Gastrocnemius medialis (tissue), 4 donors: ENCODE measurements around the gene ITPKB. TPM values are rescaled to one million over a fixed set of nuclear protein-coding genes. Genes with fewer than 3 reads are reported as not detected.
A peak's percentile ranks its signal among the peaks of the same experiment; 100 is the strongest.

Experiments used
- ATAC-seq, 2 donors: fragments of 150-250 bp; one replicate each; pipeline ENCODE4 v1.9.1; 2016
- DNase-seq, 2 donors: peaks; one replicate each; pipeline ENCODE4 v3.0.0-alpha.2; 2019
- H3K27ac ChIP-seq, 4 donors: fragments of 200-600 bp; sonication (generic); 1 replicate in 1 of 4; 2 replicates in 3 of 4; pipeline ENCODE4 v1.5.1; 2016 to 2018; ENCODE audit warnings: mild to moderate bottlenecking in 2 of 4, moderate library complexity in 1 of 4
- H3K27me3 ChIP-seq, 3 donors: fragments of 200-600 bp; sonication (generic) in 2 of 3; 1 replicate in 1 of 3; 2 replicates in 2 of 3; pipeline versions ENCODE4 v1.5.1 to v1.6.0; 2016 to 2019; ENCODE audit warnings: mild to moderate bottlenecking in 1 of 3, moderate library complexity in 1 of 3
- H3K36me3 ChIP-seq, 2 donors: fragments of 200-600 bp; sonication (generic) in 1 of 2; one replicate each; pipeline ENCODE4 v1.5.1; 2017 to 2018
- H3K4me1 ChIP-seq, 2 donors: fragments of 200-600 bp; sonication (generic) in 1 of 2; one replicate each; pipeline ENCODE4 v1.5.1; 2016 to 2017; ENCODE audit warnings: mild to moderate bottlenecking in 2 of 2
- H3K4me3 ChIP-seq, 4 donors: fragments of 200-600 bp; sonication (generic) in 3 of 4; 1 replicate in 1 of 4; 2 replicates in 3 of 4; pipeline ENCODE4 v1.5.1; 2016 to 2019; ENCODE audit warnings: mild to moderate bottlenecking in 2 of 4
- H3K9me3 ChIP-seq, 3 donors: fragments of 200-600 bp; sonication (generic) in 2 of 3; 1 replicate in 1 of 3; 2 replicates in 2 of 3; pipeline ENCODE4 v1.5.1; 2016 to 2019
- CTCF ChIP-seq, 5 experiments: fragments of 450-650 bp in 3 of 5; fragments of 200-600 bp in 2 of 5; sonication (generic) in 2 of 5; IDR thresholded peaks in 4 of 5; conservative IDR thresholded peaks in 1 of 5; 1 replicate in 4 of 5; 2 replicates in 1 of 5; pipeline ENCODE4 v1.5.1; 2016 to 2019; ENCODE audit warnings: antibody characterized with exemption in 5 of 5, mild to moderate bottlenecking in 3 of 5, moderate library complexity in 3 of 5
- POLR2A ChIP-seq, 2 donors: fragments of 450-650 bp; IDR thresholded peaks; one replicate each; pipeline ENCODE4 v1.6.1; 2017; ENCODE audit warnings: antibody characterized with exemption in 2 of 2, mild to moderate bottlenecking in 2 of 2, moderate library complexity in 2 of 2
- in situ Hi-C, 4 donors: fragments of 200-750 bp; cut with MboI; loops; one replicate each; pipeline versions ENCODE4 v1.15.0 to v1.8.0; 2017; ENCODE audit warnings: low sequenced_read_pairs in 4 of 4
- intact Hi-C: fragments of 100-400 bp; cut with DNase I; formaldehyde crosslinking; loops from one replicate; pipeline ENCODE4 v1.15.1; 2023; ENCODE audit warnings: low total_unique reads
- total RNA-seq, 4 donors: library from RNA; depleted of rRNA; stranded (reverse); fragments of >200 nt; gene quantifications; one replicate each; pipeline versions ENCODE4 v1.1.0 to v1.2.3, GENCODE V29; 2016

Gene ITPKB
- total RNA-seq, 4 donors from 2014 or later: 7.1 to 13.9 (median 7.8) TPM

- intact Hi-C loops: loop anchor here (2.0 to 5.0 kb wide), 3 partner anchors 35 to 101 kb away; no protein-coding TSS in a partner anchor
- ATAC-seq: peak; percentile 59 to 67
- TF ChIP-seq CTCF (IDR thresholded peaks at IDR 0.05 in 4 of 5, conservative IDR thresholded peaks at IDR 0.05 in 1 of 5) (no peak), POLR2A (IDR thresholded peaks at IDR 0.05) (peak in 1 of 2 donors; percentile 4)
- Histone ChIP-seq H3K27ac (peak overlapping the region; percentile 84 to 91 (median 88)), H3K27me3 (no peaks in the 10 kb centered on the region), H3K9me3 (peaks cover 0 to 2% (median 0%) of the 10 kb centered on the region in 3 donors), H3K4me1 (peaks cover 23 to 26% of the 10 kb centered on the region in 2 donors), H3K4me3 (peak overlapping the region; percentile 79 to 86 (median 84)), H3K36me3 (no peaks in the 10 kb centered on the region)
- DNase-seq: peak; percentile 23 to 27
- in situ Hi-C loops: loop anchor here in 2 of 4 donors (10.0 kb wide), 1 partner anchor 87 kb away; no protein-coding TSS in a partner anchor
Measured at GRCh38 chr1:226737819-226738420, 1.2 kb downstream of the ITPKB start.

- DNase-seq (peak; percentile 24 to 32), ATAC-seq (peak; percentile 70 to 71)
- H3K9me3 ChIP-seq: no peaks in the 10 kb centered on the region
- H3K4me3 ChIP-seq: peak overlapping the region; percentile 79 to 86 (median 84)
- H3K27ac ChIP-seq: peak overlapping the region; percentile 84 to 91 (median 88)
- no peaks in the 10 kb centered on the region for H3K27me3 ChIP-seq
- peak in 3 of 5 experiments; percentile 15 to 31 (median 29) for TF ChIP-seq CTCF (IDR thresholded peaks at IDR 0.05 in 4 of 5, conservative IDR thresholded peaks at IDR 0.05 in 1 of 5)
- TF ChIP-seq POLR2A (IDR thresholded peaks at IDR 0.05): peak; percentile 17 to 59
- in situ Hi-C loops (loop anchor here in 2 of 4 donors (10.0 kb wide), 1 partner anchor 88 kb away; no protein-coding TSS in a partner anchor), intact Hi-C loops (loop anchor here (2.0 to 5.0 kb wide), 3 partner anchors 34 to 100 kb away; no protein-coding TSS in a partner anchor)
- H3K36me3 ChIP-seq: no peaks in the 10 kb centered on the region
- H3K4me1 ChIP-seq: peaks cover 23 to 29% of the 10 kb centered on the region in 2 donors
Measured at GRCh38 chr1:226736908-226737818, 1.9 kb downstream of the ITPKB start.

- ATAC-seq: no peak
- Histone ChIP-seq H3K4me3 (peak overlapping the region; percentile 79 to 86 (median 84)), H3K9me3 (no peaks in the 10 kb centered on the region), H3K36me3 (no peaks in the 10 kb centered on the region), H3K27me3 (no peaks in the 10 kb centered on the region), H3K27ac (peak overlapping the region; percentile 84 to 91 (median 88)), H3K4me1 (peaks cover 23 to 36% of the 10 kb centered on the region in 2 donors)
- in situ Hi-C loops: loop anchor here in 2 of 4 donors (10.0 kb wide), 1 partner anchor 89 kb away; no protein-coding TSS in a partner anchor
- peak in 1 of 2 donors; percentile 23 for DNase-seq
- TF ChIP-seq CTCF (IDR thresholded peaks at IDR 0.05 in 4 of 5, conservative IDR thresholded peaks at IDR 0.05 in 1 of 5) (no peak), POLR2A (IDR thresholded peaks at IDR 0.05) (peak; percentile 8 to 38)
- intact Hi-C loops: loop anchor here (2.0 to 5.0 kb wide), 3 partner anchors 33 to 99 kb away; no protein-coding TSS in a partner anchor
Measured at GRCh38 chr1:226736001-226736907, 2.8 kb downstream of the ITPKB start.

- peak overlapping the region; percentile 79 to 86 (median 84) for H3K4me3 ChIP-seq
Measured at GRCh38 chr1:226735576-226735975, 3.5 kb downstream of the ITPKB start.

More at GRCh38 chr1:226735576-226735975, 3.5 kb downstream of the ITPKB start:
- ATAC-seq (no peak), DNase-seq (no peak)
- peaks cover 23 to 38% of the 10 kb centered on the region in 2 donors for H3K4me1 ChIP-seq
- no peak for TF ChIP-seq POLR2A (IDR thresholded peaks at IDR 0.05)
- TF ChIP-seq CTCF (IDR thresholded peaks at IDR 0.05 in 4 of 5, conservative IDR thresholded peaks at IDR 0.05 in 1 of 5): no peak
- intact Hi-C loops: loop anchor here (5.0 kb wide), 2 partner anchors 78 to 98 kb away; no protein-coding TSS in a partner anchor
- H3K9me3 ChIP-seq: no peaks in the 10 kb centered on the region
- H3K27ac ChIP-seq: peak overlapping the region; percentile 84 to 91 (median 88)
- no peaks in the 10 kb centered on the region for H3K27me3 ChIP-seq
- no peaks in the 10 kb centered on the region for H3K36me3 ChIP-seq
- in situ Hi-C loops: loop anchor here in 2 of 4 donors (10.0 kb wide), 1 partner anchor 89 kb away; no protein-coding TSS in a partner anchor
